NCI-H748 (cell line): Measurements from ENCODE around the gene SSX2IP.
"Not testable (repeated sequence)": the region's sequence is repeated elsewhere in the genome, so short reads cannot be mapped to it uniquely, and the experiment has no call there.

Source experiments
- DNase-seq: peaks from one replicate; lab custom pipeline; 2025; ENCODE audit not compliant: unreplicated experiment; lab: John Stamatoyannopoulos, UW

Gene SSX2IP

DNA sequence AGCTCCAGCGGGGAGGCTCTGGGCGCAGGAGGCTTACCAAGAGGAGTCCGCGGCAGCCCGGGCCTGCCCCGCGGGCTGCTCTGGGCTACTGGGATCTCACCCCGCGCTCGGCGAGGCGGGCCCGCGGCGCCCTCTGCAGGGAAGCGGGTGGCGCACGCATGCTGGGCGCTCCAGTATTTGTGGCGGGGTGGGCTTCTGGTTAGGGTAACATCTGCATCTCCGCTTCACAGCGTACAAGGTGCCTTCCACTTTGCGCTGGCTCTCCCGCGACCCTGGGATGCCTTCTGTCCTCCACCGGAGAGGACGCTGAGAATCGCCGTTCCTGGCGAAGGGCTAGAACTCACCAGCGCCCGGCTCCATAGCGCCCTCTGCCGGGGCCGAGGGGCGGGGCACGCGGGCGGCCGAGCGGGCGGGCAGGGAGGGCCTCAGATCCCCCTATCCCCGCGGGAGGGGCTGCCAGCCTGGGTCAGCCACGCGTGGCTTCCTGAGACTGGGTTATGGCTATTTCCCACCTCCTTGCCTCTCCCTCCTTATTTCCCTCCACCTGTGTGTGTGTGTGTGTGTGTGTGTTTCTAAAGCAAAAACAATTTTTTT lies 69.4 kb downstream of the SSX2IP start:
- DNase-seq, result peak; percentile 89

DNA sequence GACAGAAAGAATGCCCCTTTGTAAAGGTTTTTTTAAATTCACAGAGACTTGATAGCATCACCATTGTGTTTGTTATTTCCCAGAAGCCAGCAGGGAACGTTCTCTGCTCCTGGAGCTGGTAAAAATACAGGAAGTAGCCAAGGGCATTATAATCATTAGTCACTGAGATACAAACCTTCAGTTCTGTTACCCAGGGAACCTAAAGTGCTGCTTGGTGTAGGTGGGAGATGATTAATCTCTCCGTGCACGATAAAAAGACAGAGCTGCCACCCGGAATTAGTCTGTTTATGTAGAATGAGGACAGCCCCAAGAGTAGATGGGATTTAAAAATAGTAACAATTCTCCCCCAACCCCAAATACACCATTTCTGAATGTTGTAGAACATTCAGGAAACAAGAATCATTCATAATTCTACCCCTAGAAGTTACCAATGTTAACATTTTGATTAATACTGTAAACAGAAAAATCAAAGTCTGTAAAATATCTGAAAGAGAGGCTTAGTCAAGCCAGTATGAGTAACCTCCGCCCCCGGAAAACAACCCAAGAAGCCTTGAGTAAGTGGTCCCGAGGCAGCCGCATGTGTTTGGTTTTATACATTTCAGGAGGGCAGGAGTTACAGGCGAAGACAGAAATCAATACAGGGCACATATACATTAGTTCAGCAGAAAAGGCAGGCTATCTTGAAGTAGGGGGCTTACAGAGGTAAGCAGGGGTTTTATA lies 70.7 kb downstream of the SSX2IP start:
- peak; percentile 75 for DNase-seq

DNA sequence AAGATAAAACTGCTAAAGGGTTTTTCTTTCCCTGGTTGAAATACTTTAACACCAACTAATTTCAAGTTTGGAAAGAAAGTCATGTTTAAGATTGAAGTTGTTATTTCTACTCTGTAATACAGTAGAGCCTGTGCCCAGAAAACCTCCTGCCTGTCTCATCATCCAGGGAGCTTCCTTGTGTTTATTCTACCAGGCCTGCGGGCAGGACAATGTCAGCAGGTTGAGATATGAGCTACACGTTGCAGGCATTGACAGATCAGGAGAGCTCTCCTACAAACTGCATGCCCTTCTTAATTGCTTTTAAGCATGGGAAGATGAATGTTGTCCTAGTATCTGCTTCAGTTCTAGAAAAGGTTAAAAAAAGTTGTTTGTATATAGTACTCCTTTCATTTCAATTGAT lies 72.9 kb downstream of the SSX2IP start:
- no peak for DNase-seq

DNA sequence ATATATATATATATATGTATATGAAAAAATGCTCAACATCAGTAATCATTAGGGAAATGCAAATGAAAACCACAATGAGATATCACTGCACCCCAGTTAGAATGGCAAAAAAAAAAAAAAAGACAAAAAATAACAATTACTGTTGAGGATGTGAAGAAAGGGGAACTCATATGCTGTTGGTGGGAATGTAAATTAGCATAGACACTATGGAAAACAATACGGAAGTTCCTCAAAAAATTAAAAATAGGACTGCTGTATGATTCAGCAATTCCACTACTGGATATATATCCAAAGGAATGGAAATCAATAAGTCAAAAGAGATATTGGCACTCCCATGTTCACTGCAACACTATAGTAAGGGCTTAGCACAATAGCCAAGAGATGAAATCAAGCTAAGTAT lies 74.5 kb downstream of the SSX2IP start:
- DNase-seq, result no peak

DNA sequence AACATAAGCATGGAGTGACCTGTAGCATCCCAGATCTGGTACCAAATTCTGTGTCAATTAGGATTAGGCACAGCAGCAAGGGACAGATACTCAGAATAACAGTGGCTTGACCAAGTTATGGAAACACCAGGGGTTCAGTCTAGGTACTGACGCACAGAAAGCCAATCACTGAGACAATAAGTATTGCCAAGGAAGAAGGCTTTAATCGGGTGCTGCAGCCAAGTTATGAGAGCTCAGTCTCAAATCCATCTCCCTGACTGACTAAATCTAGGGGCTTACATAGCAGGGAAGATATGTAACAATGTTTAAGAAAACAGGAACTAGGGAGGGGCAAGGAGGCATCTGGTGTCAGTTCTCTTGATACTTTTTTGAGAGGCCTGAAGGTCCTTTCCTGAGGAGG lies 76.4 kb downstream of the SSX2IP start:
- no peak for DNase-seq

DNA sequence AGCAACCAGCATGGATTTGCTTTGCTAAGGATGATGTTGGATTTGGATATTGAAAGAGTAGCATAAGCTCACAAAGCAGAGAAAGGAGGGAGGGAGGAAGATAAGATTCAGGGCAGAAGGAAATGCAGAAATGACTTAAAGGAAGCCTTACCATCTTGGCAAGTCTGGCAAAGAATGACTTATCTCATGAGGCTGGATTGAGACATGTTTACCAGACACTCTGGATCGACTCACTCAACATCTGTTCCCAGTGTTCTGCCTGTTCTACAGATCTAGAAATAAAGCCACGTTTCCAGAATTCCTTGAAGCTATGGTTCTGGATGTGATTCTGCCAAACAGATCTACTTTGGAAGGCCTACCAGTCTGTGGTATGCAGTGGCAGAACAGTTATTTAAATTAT lies 77.2 kb downstream of the SSX2IP start:
- no peak for DNase-seq

DNA sequence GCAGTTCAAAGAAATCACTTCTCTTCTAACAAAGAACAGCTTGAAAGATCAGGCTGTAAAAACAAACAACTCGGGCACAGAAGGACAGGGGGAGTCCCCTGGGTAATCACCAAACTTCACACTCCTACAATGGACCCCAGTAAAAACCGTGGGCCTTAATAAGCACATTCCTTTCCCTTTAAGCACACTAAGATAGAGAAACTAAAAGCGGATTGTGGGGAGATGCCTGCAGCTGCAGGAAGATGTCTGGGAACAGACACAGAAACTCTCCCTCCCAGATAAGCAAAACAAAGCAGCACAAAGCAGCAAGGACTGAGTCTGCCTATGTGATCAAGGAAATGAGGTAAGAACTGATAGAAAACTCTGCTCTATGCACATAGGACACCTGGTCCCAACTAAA lies 78.5 kb downstream of the SSX2IP start:
- no peak for DNase-seq

DNA sequence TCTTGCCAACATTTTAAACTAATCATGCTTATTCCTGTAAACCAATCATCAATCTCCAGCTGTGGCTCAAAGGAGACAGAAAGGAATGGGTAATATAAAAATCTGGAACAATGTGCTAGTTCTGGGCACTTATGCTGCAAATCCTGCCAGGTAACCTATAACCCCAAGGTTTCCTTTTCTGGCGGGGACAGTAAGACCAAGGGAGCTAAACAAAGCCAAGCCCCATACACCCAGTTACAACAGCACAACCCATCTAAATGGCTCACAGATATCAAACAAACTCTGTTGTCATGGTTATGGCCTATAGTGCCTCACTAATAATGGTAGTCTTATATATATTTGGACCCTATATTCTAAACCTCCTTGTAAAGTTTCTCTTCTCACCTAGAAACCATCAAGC lies 79.2 kb downstream of the SSX2IP start:
- no peak for DNase-seq

DNA sequence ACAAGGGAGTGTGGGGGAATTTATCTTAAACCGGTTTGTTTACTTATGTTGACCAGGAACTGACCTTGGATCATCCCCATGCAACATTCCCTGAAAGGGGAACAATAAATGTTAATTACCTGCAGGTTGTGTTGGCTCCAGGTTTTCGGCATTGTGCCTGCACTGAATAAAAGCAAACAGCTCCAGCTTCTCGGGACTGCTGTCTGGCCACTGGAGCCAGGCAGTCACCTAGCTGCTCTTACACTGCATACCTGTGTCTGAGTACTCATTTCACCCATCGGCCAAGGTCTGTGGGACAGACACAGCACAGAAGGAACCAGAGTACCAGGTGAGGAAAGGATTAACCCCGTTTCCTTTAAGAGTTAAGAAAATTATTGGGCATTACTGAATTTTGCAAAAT lies 83.3 kb downstream of the SSX2IP start:
- no peak for DNase-seq

DNA sequence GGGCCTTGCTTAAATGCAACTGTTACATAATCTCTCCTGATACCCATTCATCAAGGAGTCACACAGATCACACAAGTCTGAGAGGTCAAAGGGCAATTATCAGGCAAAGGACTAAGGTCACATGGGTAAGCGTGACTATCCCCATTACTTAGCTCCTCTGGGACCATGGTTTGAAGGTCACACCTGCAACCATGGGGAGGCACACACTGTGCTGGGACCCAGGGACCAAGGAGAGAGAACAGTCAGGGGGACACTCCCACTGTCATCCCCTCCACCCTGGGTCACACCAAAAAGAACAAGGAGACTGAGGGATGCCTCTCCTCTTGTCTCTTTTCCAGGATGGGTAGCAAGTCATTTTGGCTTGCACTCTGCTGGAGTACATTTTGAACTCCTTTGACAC lies 85.1 kb downstream of the SSX2IP start:
- no peak for DNase-seq

DNA sequence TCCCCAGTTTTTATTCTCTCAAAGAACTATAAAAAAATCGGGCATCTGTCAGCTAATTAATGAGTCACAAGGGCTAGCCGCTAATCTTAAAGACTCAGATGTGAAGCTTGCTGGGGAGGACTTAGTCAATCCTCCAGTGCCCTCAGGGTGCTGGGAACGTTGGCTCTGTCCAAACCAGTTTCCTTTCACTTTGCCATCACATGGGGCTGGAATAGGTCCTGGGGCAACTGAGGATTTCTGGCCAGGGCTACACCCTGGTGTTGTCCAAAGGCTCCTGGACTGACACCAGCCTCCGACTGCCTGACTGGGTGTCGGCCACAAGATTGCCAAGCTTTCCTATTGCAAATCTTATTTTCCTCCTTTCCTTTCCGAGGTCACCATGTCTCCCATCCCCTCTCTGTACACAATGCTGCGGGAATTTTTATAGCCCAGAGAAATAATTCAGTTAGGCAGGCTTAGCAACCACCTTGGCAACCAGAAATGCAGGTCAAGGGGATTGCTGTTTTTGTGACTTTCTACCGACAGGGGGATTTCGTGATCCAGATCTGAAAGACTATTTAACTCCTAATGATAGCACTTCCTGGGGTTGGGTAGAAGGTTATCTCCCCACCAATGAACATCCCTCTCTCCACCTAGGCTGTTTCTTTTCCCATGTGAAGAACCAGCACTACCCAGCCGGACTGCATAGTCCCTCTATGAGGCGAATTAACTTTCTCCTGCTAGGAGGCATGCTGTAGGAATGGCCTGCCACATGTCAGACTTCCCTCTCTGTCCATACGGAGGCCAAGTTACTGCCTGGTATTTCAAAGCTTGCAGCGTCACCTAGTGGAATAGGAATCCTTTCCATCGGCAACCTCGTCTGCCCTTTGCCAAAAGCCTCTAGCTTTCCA lies 86.1 kb downstream of the SSX2IP start:
- DNase-seq, result peak; percentile 58

DNA sequence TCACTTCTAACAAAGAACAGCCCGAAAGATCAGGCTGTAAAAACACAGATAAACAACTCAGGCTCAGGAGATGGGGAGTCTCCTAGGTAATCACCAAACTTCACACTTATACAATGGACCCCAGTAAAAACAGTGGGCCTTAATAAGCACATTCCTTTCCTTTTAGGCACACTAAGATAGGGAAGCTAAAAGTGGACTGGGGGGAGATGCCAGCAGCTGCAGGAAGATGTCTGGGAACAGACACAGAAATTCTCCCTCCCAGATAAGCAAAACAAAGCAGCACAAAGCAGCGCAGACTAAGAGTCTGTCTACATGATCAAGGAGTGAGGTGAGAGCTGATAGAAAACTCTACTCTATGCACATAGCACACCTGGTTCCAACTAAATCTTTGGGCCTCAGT lies 87.0 kb downstream of the SSX2IP start:
- DNase-seq, result no peak

DNA sequence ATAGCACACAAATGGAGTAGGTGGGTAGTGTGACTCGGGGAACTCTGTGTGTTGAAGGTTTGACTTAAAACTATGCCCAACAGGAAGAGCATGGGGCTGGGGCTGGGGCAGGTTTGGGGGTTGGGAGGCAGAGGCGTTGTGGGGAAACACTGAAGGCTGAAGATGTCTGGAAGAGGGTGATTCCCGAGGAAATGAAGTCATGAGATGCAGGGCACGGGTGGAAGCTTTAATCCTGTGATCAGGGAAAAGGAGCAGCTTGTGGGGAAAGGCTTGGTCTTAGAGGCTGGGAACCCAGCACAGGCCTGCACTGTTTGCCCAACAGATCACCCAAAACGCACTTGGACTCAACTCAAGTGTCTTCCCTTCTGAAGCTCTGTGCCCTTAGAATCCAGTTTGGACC lies 89.5 kb downstream of the SSX2IP start:
- DNase-seq, result no peak

DNA sequence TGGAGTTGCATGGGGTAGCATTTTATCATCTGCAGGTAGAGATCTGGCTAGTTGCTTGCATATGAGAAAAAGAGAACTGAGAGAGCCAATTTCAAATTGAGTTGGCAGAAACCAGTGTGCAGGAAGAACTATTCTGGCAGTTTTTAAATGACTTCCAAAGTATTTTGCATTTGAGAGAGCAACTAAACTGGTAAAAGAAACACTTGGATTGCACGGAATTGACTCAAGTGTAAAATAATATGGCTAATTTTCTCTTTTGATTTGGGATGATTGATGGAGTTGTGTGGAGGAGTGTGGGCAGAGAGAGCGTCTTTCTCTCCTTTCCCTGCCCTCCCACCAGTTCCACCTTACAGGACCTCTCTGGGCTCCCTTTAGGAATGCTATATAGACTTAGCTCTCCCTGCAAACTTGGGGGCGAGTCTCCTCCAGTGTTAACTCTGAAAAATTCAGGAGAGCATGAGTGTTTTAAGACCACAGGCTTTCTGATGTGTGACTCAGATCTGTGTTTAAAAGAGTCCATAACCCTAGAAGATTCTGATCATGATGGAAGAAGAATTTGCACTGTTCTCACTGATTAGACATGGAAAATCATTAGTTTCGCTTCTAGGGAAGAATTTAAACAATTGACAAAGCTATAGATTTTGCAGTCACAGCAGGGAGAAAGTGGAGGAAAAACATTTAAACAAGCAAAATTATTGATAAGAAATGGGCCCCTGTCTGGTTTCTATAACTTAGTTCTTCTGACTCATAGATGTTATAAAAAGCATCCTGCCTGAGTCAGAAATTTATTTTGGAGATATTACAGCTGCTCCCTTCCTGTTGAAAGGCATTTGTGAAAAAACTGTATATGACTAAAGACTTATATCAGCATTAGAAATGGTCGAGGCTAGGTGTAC lies 91.2 kb downstream of the SSX2IP start:
- DNase-seq, result no peak

DNA sequence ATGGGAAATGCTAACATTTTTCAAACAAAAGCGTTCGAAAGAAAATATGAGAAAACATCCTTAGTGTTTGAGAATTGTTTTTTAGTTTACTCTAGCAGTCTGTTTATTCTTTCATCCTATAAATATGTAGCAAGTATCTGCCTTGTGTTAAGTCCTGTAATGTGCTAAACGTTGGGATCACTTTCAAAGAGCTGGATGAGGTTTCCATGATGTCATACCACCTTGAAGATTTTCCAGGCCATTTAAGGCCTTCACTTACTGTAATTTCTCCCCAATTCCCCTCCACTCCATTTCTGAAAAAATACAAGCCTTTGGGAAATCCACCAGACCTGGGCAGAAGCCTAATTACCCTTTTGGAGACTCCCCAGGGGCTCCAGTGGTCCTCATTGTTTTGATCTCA lies 91.8 kb downstream of the SSX2IP start:
- no peak for DNase-seq

DNA sequence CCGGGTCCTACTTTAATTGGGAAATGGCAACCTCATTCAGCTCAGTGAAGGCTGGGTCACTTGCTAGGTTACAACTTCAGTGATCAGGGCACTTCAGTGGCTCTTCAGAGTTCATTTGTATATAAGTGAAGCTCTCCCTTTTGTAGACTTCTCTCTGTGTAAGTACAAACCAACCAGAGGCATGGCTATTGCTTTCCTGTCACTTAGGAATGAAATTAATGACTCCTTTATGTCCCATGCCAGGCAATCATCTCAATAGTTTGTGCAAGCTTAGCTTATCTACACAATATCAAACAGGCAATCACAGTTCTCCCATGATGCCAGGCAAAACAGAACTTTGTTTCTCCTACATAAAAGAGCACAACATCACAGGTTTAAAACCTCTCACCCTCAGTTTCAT lies 93.2 kb downstream of the SSX2IP start:
- DNase-seq, result no peak

DNA sequence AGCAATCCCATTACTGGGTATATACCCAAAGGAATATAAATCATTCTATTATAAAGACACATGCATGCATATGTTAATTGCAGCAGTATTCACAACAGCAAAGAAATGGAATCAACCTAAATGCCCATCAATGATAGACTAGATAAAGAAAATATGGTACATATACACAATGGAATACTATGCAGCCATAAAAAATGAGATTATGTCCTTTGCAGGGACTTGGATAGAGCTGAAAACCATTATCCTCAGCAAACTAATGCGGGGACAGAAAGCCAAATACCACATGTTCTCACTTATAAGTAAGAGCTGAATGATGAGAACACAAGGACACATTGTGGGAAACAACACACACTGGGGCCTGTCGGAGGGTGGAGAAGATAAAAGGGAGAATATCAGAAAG lies 95.3 kb downstream of the SSX2IP start:
- not testable (repeated sequence) for DNase-seq
